H9 (cell line): ENCODE results near the gene UNK. TPM values are rescaled to one million over a fixed set of nuclear protein-coding genes. Genes with fewer than 3 reads are reported as not detected.

Experiments used
- DNase-seq: peaks from one replicate; pipeline ENCODE4 v3.0.0-alpha.2; 2017
- H2AFZ ChIP-seq: one replicate; pipeline ENCODE4 v1.6.1; 2013; ENCODE audit warnings: mild to moderate bottlenecking, low read length, control low read depth, moderate library complexity
- H2AK5ac ChIP-seq: 2 replicates; pipeline ENCODE4 v1.6.1; 2013; ENCODE audit warnings: low read length, control low read depth, mixed read lengths; ENCODE audit not compliant: insufficient read length
- H2BK120ac ChIP-seq: one replicate; pipeline ENCODE4 v1.6.1; 2013; ENCODE audit warnings: low read depth, mild to moderate bottlenecking, low read length, control low read depth, inconsistent platforms; ENCODE audit not compliant: poor library complexity, severe bottlenecking
- H2BK12ac ChIP-seq: 2 replicates; pipeline ENCODE4 v1.6.1; 2013; ENCODE audit warnings: low read length, control low read depth, mixed read lengths, low read depth; ENCODE audit not compliant: insufficient read length
- H2BK15ac ChIP-seq: 2 replicates; pipeline ENCODE4 v1.6.1; 2013; ENCODE audit warnings: low read depth, low read length, control low read depth
- H2BK20ac ChIP-seq: one replicate; pipeline ENCODE4 v1.6.1; 2013; ENCODE audit warnings: low read depth, mild to moderate bottlenecking, low read length, control low read depth, inconsistent platforms; ENCODE audit not compliant: poor library complexity, severe bottlenecking
- H2BK5ac ChIP-seq: 2 replicates; pipeline ENCODE4 v1.6.1; 2013; ENCODE audit warnings: low read length, control low read depth, mixed read lengths; ENCODE audit not compliant: insufficient read length
- H3K14ac ChIP-seq: 2 replicates; pipeline ENCODE4 v1.6.1; 2013; ENCODE audit warnings: low read length, control low read depth; ENCODE audit not compliant: insufficient read depth
- H3K18ac ChIP-seq: 2 replicates; pipeline ENCODE4 v1.6.1; 2013; ENCODE audit warnings: low read depth, mild to moderate bottlenecking, mixed read lengths, low read length, control low read depth; ENCODE audit not compliant: insufficient read length
- H3K23ac ChIP-seq: 2 replicates; pipeline ENCODE4 v1.6.1; 2013; ENCODE audit warnings: low read length, control low read depth, mixed read lengths, low read depth; ENCODE audit not compliant: insufficient read length
- H3K23me2 ChIP-seq: 2 replicates; pipeline ENCODE4 v1.6.1; 2013; ENCODE audit warnings: low read depth, mild to moderate bottlenecking, mixed read lengths, low read length, control low read depth; ENCODE audit not compliant: insufficient read length, poor library complexity, severe bottlenecking
- H3K27ac ChIP-seq: 2 replicates; pipeline ENCODE4 v1.5.1; 2013; ENCODE audit warnings: low read length, control low read depth, mixed read lengths, low read depth; ENCODE audit not compliant: insufficient read length
- H3K27me3 ChIP-seq: 2 replicates; pipeline ENCODE4 v1.6.1; 2013; ENCODE audit warnings: low read length, control low read depth, inconsistent platforms; ENCODE audit not compliant: insufficient read depth
- H3K4ac ChIP-seq: 2 replicates; pipeline ENCODE4 v1.6.1; 2013; ENCODE audit warnings: low read depth, mild to moderate bottlenecking, control low read depth, inconsistent platforms, low read length, moderate library complexity
- H3K4me1 ChIP-seq: 2 replicates; pipeline ENCODE4 v1.6.1; 2013; ENCODE audit warnings: low read length, control low read depth, inconsistent platforms; ENCODE audit not compliant: insufficient read depth
- H3K4me2 ChIP-seq: 2 replicates; pipeline ENCODE4 v1.6.1; 2013; ENCODE audit warnings: low read length, control low read depth, mixed read lengths; ENCODE audit not compliant: insufficient read length, insufficient read depth
- H3K56ac ChIP-seq: 2 replicates; pipeline ENCODE4 v1.6.1; 2013; ENCODE audit warnings: low read depth, mild to moderate bottlenecking, mixed read lengths, low read length, control low read depth; ENCODE audit not compliant: insufficient read length
- H3K79me1 ChIP-seq: 2 replicates; pipeline ENCODE4 v1.6.1; 2013; ENCODE audit warnings: low read depth, mild to moderate bottlenecking, moderate library complexity, low read length, control low read depth, inconsistent platforms; ENCODE audit not compliant: insufficient read depth, poor library complexity, severe bottlenecking
- H3K79me2 ChIP-seq: 2 replicates; pipeline ENCODE4 v1.6.1; 2013; ENCODE audit warnings: low read length, control low read depth, inconsistent platforms; ENCODE audit not compliant: insufficient read depth
- H3K9ac ChIP-seq: 2 replicates; pipeline ENCODE4 v1.6.1; 2013; ENCODE audit warnings: low read length, control low read depth, mixed read lengths; ENCODE audit not compliant: insufficient read length; ENCODE audit errors: extremely low read depth
- H3K9me3 ChIP-seq: one replicate; pipeline ENCODE4 v1.6.1; 2013; ENCODE audit warnings: low read depth, low read length, inconsistent platforms; ENCODE audit not compliant: control insufficient read depth
- H3T11ph ChIP-seq: one replicate; pipeline ENCODE4 v1.6.1; 2013; ENCODE audit warnings: mild to moderate bottlenecking, low read length, control low read depth, inconsistent platforms
- H4K20me1 ChIP-seq: one replicate; pipeline ENCODE4 v1.6.1; 2013; ENCODE audit not compliant: control insufficient read depth, insufficient read length, insufficient read depth
- H4K5ac ChIP-seq: 2 replicates; pipeline ENCODE4 v1.6.1; 2013; ENCODE audit warnings: low read depth, mild to moderate bottlenecking, mixed read lengths, low read length, control low read depth; ENCODE audit not compliant: insufficient read length
- H4K8ac ChIP-seq: replicated peaks from 2 replicates; pipeline ENCODE4 v1.6.1; 2013; ENCODE audit warnings: low read length, control low read depth, mixed read lengths, low read depth; ENCODE audit not compliant: insufficient read length
- H4K91ac ChIP-seq: 2 replicates; pipeline ENCODE4 v1.6.1; 2013; ENCODE audit warnings: low read depth, mild to moderate bottlenecking, moderate library complexity, mixed read lengths, low read length, control low read depth; ENCODE audit not compliant: insufficient read length
- H3K27ac Mint-ChIP-seq, 3 experiments: 2 replicates in 2 of 3; 3 replicates in 1 of 3; pipeline ENCODE4 v1.8.0; 2020 to 2021; ENCODE audit warnings: mixed read lengths in 3 of 3, mild to moderate bottlenecking in 1 of 3, moderate library complexity in 1 of 3
- H3K27me3 Mint-ChIP-seq: 2 replicates; pipeline ENCODE4 v1.8.0; 2021; ENCODE audit warnings: low read depth, mild to moderate bottlenecking, moderate library complexity, mixed read lengths
- H3K36me3 Mint-ChIP-seq, 3 experiments: 2 replicates in 2 of 3; 3 replicates in 1 of 3; pipeline ENCODE4 v1.8.0; 2020 to 2021; ENCODE audit warnings: low read depth in 3 of 3, mixed read lengths in 3 of 3; ENCODE audit not compliant: insufficient read depth in 1 of 3
- H3K4me1 Mint-ChIP-seq, 2 experiments: 2 replicates each; pipeline ENCODE4 v1.8.0; 2020; ENCODE audit warnings: mixed read lengths in 2 of 2
- H3K4me3 Mint-ChIP-seq, 2 experiments: 2 replicates in 1 of 2; 3 replicates in 1 of 2; pipeline ENCODE4 v1.8.0; 2020 to 2021; ENCODE audit warnings: mild to moderate bottlenecking in 2 of 2, mixed read lengths in 2 of 2, moderate library complexity in 1 of 2
- H3K9me3 Mint-ChIP-seq, 2 experiments: 2 replicates in 1 of 2; 3 replicates in 1 of 2; pipeline ENCODE4 v1.8.0; 2020; ENCODE audit warnings: mild to moderate bottlenecking in 2 of 2, mixed read lengths in 2 of 2, moderate library complexity in 1 of 2
- WGBS: extraction: QIAGEN DNeasy Blood & Tissue Kit; methylation state at CpG from one replicate; pipeline ENCODE4 v1.1.7; 2013; ENCODE audit warnings: missing lambda C conversion rate, low lambda C conversion rate, mixed read lengths; ENCODE audit not compliant: insufficient read length; ENCODE audit errors: extremely low coverage; 5-methylcytosine and 5-hydroxymethylcytosine counted together
- total RNA-seq: library from RNA; stranded (reverse); gene quantifications from 2 replicates; pipeline ENCODE4 v1.2.1, GENCODE V29; 2021
- TF ChIP-seq, protein P1 (sequence below): fragments of 200-600 bp; sonication (generic); conservative IDR thresholded peaks from 3 replicates; pipeline ENCODE4 v1.8.0; 2021; ENCODE audit warnings: antibody characterized with exemption, mild to moderate bottlenecking

UNK gene
- total RNA-seq, 1 experiment from 2014 or later: 36.4 TPM

DNA sequence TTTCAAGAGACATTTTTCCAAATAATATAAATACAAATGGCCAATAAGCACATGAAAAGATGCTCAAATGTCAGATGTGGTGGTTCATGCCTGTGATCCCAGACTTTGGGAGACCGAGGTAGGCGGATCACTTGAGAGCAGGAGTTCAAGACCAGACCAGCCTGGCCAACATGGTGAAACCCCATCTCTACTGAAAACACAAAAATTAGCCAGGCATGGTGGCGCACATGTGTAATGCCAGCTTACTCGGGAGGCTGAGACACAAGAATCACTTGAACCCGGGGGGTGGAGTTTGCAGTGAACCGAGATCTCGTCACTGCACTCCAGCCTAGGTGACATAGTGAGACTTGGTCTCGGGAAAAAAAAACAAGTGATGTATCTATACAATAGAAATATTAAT, 16.7 kb upstream of the UNK start:
- no peak overlapping the region for H3K4me2 ChIP-seq

More for the DNA sequence above, 16.7 kb upstream of the UNK start:
- WGBS: no CpG with 5 or more reads among the region's 8 CpGs
- Histone ChIP-seq H3K18ac (no peak overlapping the region), H2AFZ (no peak overlapping the region), H3K23ac (no peak overlapping the region), H3K9ac (no peak overlapping the region), H3T11ph (no peak overlapping the region), H3K27me3 (no peaks in the 10 kb centered on the region), H2AK5ac (no peak overlapping the region), H2BK120ac (no peak overlapping the region), H2BK15ac (no peak overlapping the region), H3K79me2 (no peaks in the 10 kb centered on the region), H4K91ac (no peak overlapping the region), H3K56ac (no peak overlapping the region), H3K27ac (no peak overlapping the region), H3K4ac (no peak overlapping the region), H2BK12ac (no peak overlapping the region), H3K4me1 (no peaks in the 10 kb centered on the region), H2BK5ac (no peak overlapping the region), H3K79me1 (no peaks in the 10 kb centered on the region), H3K9me3 (no peaks in the 10 kb centered on the region), H3K14ac (no peak overlapping the region), H4K5ac (no peak overlapping the region), H3K23me2 (peaks cover 11% of the 10 kb centered on the region), H4K8ac (no peak overlapping the region), H2BK20ac (no peak overlapping the region), H4K20me1 (no peaks in the 10 kb centered on the region)
- Mint-ChIP-seq H3K9me3 (no peaks in the 10 kb centered on the region), H3K4me3 (no peak overlapping the region), H3K36me3 (peaks cover 0 to under 1% (median 0%) of the 10 kb centered on the region in 3 experiments; a peak in 1 of 7 replicates), H3K27ac (no peak overlapping the region), H3K4me1 (peaks cover 17 to 21% of the 10 kb centered on the region in 2 experiments), H3K27me3 (peaks cover 2% of the 10 kb centered on the region; the same call in 1 of the 2 replicates)
- TF ChIP-seq, protein P1, sequence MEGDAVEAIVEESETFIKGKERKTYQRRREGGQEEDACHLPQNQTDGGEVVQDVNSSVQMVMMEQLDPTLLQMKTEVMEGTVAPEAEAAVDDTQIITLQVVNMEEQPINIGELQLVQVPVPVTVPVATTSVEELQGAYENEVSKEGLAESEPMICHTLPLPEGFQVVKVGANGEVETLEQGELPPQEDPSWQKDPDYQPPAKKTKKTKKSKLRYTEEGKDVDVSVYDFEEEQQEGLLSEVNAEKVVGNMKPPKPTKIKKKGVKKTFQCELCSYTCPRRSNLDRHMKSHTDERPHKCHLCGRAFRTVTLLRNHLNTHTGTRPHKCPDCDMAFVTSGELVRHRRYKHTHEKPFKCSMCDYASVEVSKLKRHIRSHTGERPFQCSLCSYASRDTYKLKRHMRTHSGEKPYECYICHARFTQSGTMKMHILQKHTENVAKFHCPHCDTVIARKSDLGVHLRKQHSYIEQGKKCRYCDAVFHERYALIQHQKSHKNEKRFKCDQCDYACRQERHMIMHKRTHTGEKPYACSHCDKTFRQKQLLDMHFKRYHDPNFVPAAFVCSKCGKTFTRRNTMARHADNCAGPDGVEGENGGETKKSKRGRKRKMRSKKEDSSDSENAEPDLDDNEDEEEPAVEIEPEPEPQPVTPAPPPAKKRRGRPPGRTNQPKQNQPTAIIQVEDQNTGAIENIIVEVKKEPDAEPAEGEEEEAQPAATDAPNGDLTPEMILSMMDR: no peak
- DNase-seq: no peak
